Stimulated activated CD8-positive, alpha-beta memory T cell treated with anti-CD3 and anti-CD28 coated beads, Interleukin-2, amount 100 ng/mL, for 1 hour (primary cell): ENCODE data around the gene FOXO1.

Source experiments
- DNase-seq, 2 donors: peaks; one replicate each; pipeline ENCODE4 v3.0.0-alpha.2; 2020; ENCODE audit warnings: low read depth in 2 of 2

Gene FOXO1

DNA sequence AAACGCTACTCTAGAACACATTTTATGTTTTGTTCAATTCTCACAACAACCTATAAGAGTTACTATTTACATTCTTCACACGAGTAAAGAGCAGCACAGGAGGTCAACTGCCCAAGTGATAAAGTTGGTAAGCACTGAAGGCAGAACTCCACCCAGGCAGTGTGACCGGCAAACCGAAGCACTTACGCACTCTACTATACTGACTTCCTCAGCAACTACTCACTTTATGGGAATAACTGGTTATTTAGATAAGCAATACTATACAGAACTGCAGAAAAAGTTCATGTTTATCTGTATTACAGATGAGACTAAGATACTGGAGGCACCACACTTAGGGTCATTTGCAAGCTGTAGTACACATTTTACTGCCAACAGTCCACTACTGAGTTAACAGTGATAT lies 28.8 kb downstream of the FOXO1 start:
- DNase-seq, result no peak

GRCh38 chr13:40635315-40635995 lies 31.0 kb downstream of the FOXO1 start:
- DNase-seq, result no peak

DNA sequence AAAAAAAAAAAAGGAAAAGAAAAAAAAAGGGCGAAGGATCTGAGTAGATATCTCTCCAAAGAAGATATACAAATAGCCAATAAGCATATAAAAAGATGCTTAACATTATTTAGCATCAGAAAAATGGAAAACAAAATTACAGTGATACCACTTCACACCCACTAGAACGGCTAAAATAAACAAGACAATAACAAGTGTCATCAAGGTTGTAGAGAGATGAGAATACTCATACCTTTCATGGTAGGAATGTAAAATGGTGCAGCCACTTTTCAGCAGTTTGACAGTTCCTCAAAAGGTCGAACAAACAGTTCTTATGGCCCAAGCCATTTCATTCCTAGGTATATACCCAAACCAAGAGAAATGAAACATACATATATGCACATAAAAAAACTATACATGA lies 33.5 kb downstream of the FOXO1 start:
- no peak for DNase-seq

DNA sequence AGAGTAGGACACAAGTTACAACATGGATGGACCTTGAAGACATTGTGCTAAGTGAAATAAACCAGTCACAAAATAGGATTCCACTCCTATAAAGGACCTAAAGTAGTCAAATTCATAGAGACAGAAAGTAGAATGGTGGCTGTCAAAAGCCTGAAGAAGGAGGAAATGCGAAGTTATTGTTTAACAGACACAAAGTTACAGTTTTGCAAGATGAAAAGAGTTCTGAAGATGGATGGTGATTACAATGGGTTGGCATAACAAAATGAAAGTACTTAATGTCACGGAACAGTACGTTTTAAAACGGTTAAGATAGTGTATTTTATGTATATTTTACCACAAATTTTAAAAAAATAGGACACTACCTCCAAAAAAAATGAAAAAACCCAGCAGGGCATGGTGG lies 34.8 kb downstream of the FOXO1 start:
- DNase-seq, result no peak

- DNase-seq, result no peak
These were observed 36.6 kb downstream of the FOXO1 start for GRCh38 chr13:40629678-40630384.

DNA sequence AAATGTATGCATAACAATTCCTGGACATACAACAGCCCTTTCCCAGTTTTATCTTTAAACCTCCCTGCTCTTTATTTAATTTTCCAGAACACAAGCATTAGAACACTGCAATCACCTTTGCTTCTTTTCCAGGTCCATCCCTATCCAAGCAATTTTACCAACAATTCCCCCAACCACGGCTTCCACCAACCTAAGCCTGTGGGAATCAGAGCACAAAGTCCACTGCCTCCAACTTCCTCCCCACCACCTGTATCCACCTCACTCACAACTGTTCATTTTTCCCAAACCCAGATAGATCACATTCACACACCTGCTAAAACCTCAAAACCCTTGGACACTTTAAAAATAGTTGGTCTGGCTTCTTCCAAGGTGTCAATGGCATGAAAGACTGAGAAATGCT lies 39.5 kb downstream of the FOXO1 start:
- DNase-seq, result no peak

DNA sequence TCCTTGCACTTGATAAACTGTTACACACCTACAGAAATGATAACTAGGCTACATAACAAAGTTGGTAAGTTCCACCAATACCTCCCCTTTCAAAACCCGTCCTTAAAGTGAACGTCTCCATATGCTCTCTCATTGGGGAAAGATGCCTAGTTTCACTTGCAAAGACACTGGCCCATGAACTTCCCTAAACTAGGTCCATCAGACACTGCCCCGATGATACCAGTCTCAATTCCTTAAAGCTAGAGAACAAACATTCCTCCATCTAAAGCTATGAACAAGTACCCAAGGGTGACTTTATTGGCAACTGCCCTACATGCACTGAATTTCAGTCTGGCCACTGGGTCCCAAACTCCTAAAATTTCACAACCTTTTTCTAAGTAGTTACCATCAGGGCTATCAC lies 39.9 kb downstream of the FOXO1 start:
- no peak for DNase-seq

- no peak for DNase-seq
These were observed 41.5 kb downstream of the FOXO1 start for GRCh38 chr13:40624986-40625385.

GRCh38 chr13:40624383-40624782 lies 42.1 kb downstream of the FOXO1 start:
- DNase-seq, result no peak

DNA sequence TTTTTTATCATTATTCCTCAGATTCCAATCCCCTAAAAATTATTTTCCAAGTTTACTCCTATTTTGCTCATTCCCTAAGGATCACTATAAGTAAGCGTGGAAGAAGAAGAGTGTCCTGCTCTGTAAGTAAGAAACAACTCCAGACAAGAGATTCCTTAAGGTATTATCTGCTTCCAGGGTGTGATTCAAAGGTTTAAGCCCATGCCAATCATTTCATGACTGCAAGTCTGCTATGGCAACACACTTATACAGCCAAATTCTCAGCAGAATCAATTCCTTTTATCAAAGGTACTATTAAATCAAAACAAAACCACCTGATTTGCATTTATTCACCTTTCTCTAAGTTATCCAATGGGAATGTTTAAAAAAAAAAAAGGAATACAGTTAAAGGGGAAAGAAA lies 43.7 kb downstream of the FOXO1 start:
- DNase-seq, result no peak

DNA sequence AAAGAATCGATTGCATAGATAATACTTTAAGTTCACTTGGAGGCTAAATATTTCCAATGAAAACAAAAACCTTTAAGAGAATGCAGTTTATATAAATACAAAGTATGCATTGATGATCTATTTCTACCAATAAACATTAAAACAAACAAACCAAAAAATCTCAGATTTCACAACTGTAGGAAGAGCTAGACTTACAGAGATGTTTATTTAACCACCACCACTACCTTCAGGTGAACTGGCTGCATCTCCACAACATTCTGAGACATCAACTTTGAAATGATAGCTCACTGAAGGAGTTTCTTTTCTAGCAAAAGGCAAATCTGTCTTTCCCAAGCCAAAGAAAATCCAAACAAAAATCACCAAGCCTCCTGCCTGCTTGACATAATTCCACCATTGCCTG lies 44.2 kb downstream of the FOXO1 start:
- DNase-seq, result no peak

- no peak for DNase-seq
These were observed 47.0 kb downstream of the FOXO1 start for GRCh38 chr13:40619479-40619814.

DNA sequence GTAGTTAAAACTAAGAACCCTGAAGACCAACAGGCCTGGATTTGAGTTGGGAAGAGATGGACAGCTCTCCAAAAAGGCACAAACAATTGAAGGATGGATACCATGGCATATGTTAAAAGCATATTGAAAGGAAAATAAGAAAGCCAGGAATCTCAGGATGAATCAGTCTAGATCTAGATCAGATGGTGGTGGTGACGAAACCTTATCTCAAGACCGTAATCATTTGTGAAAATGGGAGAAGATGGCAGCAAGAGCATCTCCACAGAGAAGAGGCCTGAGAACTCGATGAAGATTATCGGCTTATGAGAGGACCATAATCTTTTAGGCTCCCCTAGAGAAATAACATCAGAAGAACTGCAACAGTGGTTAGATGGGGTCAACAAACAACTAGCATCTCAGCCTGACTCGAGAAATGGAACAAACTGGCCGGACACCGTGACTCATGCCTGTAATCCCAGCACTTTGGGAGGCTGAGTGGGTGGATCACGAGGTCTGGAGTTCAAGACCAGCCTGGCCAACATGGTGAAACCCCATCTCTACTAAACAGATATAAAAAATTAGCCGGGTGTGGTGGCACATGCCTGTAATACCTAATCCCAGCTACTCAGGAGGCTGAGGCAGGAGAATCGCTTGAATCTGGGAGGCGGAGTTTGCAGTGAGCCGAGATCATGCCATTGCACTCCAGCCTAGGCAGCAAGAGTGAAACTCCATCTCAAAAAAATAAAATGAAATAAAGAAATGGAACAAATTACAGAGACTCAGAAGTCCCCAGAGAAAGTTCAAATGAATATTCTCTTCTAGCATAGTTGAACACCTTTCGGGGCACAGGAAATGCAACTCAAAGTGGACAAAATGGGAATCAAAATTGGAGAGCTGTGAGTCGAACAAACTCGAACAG lies 47.6 kb downstream of the FOXO1 start:
- DNase-seq, result no peak

DNA sequence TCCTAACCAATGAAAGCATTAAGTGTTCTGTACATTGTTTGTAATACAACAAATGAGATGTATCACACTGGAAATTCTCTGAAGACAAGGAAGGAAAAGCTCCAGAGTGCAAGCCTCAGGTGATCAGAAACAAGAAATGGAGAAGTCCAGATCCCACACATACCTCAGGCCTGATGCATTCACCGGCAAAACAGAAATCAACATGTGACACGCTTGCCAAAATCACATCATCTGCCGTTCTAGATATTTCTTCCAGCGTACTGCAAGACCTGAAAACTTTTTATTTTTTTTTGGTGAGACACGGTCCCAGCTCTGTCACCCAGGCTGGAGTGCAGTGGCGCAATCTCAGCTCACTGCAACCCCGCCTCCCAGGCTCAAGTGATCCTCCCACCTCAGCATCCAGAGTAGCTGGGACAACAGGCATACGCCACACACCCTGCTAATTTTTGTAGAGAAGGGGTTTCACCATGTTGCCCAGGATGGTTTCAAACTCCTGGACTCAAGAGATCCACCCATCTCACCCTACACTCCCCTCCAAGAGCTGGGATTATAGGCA lies 48.6 kb downstream of the FOXO1 start:
- DNase-seq, result no peak

GRCh38 chr13:40615619-40616018 lies 50.8 kb downstream of the FOXO1 start:
- DNase-seq, result no peak

DNA sequence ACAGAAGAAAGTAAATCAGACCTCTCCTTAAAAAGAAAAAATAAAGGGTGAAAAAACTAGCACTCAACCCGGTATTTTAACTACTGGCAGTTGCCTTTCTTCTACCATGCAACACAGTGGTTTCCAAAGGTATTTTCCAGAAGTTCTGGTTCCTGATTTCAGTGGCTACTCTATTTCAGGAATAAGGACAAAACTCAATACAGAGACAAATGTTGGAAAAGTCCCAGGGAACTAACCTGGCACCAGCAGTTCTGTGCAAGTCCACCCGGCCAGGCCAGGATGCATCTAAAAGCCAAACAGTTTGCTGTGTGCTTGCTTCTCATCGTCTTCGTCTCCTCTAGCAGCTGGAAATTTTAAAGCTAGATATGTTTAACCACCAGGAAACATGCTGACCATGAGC lies 52.5 kb downstream of the FOXO1 start:
- DNase-seq, result no peak

DNA sequence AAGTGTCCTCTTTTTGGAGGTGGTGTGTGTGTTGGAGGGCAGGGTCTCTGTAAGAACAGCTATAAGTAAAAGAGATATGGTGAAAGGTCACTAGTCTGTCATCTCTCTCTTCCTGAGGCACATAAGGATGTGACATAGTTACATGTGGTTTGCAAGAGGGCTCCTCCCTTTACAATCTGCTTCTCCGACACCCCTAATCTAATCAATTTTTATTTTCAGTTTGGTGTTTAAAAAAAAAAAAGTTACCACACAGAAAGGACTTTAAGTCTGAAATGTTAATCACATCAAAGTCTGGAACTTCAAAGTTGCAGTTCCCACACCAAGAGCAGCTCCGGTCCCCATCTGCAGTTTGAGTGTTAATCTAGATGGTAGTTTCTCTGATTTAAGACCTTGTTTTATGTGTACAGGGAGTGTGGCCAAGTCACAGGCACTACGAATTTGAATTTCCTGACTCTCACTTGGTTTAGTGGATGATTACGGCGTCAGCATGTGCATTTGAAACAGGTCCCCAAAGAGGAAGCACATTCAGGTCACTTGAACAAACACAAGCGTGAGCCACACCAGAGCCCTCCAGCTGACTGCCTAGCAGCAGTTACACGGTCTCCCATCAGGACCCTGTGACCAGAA lies 53.1 kb downstream of the FOXO1 start:
- DNase-seq, result peak; percentile 7 to 17

DNA sequence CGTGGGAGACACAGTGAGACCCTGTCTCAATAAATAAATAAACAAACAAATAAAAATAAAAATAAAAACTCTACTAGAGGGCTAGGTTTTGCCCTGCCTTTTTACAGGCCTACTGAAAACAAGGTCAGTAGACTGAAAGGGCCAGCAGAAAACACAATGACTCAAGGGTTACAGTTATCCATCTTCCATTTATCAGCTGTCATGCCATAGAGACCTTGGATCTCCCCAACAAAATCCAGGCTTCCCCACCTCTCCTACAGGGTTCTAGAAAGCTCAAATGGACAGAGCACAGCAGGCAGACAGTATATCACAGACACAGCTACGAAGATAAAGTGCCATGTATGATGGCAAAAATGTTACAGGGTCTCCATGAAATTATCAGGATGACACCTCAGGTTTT lies 54.4 kb downstream of the FOXO1 start:
- DNase-seq, result no peak

DNA sequence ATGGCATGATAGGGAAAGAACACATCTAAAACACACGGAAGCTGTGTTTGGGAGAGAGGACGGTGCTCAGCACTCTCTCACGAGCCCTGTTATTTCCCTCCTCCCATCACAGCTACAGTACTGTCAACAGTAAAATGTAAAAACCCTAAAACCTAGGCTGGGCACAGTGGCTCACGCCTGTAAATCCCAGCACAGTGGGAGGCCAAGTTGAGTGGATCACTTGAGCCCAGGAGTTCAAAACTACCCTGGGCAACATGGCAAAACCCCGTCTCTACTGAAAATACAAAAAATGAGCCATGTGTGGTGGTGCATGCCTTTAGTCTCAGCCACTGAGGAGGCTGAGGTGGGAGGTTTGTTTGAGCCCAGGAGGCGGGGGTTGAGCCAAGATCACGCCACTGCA lies 54.8 kb downstream of the FOXO1 start:
- no peak for DNase-seq

DNA sequence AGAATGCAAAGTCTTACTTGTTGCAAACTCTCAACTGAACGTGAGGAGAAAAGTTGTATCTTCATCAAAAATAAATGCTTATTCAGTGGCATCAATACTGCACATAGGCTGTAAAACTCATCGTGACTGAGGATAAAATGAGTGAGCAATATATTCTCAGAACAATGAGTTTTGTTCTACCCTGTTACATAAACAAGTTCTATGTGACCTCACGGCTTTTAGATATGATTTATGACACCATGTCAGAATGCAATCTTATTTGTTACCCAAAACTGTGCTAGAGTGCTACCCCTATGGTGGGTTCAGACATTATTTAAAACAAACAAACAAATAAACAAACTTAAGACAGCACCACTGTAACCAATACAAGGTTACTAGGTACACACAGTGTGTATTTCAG lies 55.4 kb downstream of the FOXO1 start:
- no peak for DNase-seq

DNA sequence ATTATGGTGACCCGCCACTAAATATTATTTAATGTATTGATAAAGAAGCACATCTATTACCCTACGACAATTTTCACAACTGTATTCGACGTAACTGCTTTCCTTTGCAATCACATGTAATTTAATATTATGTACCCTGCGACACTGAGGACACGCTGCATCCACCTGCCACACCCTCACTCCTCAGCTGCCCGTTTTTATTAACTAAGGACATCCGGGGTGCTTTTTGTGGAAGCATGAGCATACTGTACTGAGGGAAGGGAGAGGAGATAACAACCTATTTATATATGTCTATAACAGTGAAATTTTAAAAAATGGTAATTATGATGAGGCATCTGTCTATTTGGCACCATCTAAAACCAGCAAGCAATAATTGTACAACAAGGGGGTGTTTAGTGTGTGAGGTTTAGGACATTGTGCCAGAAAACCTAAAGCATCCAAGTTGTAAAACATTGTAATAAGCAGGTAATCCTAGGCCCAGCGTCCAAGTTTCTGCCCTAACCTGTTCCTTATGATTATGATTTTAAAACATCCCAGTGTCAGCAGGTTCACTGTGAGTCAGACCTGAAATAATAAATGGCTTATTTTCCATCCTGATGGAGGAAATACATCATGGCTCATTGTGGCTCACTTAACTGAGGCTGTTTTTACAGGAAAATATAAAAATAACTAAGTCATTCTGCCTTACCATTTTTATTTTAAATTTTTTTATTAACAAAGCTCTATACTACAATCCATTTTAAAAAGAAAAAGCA lies 56.3 kb downstream of the FOXO1 start:
- no peak for DNase-seq
